CD4-positive, alpha-beta T cell treated with Interleukin-15 for 4 hours (primary cell): ENCODE results near the gene ANAPC13.

ENCODE experiments used
- DNase-seq: peaks from one replicate; pipeline ENCODE4 v3.0.0-alpha.2; 2020; ENCODE audit warnings: low spot score

The ANAPC13 gene

GRCh38 chr3:134485718-134486576 lies at the start of gene ANAPC13, which contains the start of gene CEP63:
TSS of gene ANAPC13 (minus strand) at chr3:134485985. CDS start at chr3:134482904, 3,081 bp downstream.
TSS of gene CEP63 (plus strand) at chr3:134486057. CDS start at chr3:134495321, 9,264 bp downstream.
- peak; percentile 97 for DNase-seq

- DNase-seq, result no peak
These were observed 49.6 kb upstream of the ANAPC13 start for GRCh38 chr3:134535186-134535970.

- DNase-seq, result no peak
These were observed 47.7 kb upstream of the ANAPC13 start for GRCh38 chr3:134533493-134533892.

- no peak for DNase-seq
These were observed 41.9 kb upstream of the ANAPC13 start for GRCh38 chr3:134527538-134528186.

GRCh38 chr3:134527037-134527436 lies 41.3 kb upstream of the ANAPC13 start:
- DNase-seq, result no peak

GRCh38 chr3:134526319-134526718 lies 40.5 kb upstream of the ANAPC13 start:
- no peak for DNase-seq

GRCh38 chr3:134525293-134525692 lies 39.5 kb upstream of the ANAPC13 start:
- no peak for DNase-seq

- no peak for DNase-seq
These were observed 36.8 kb upstream of the ANAPC13 start for GRCh38 chr3:134522541-134522940.

- no peak for DNase-seq
These were observed 32.0 kb upstream of the ANAPC13 start for GRCh38 chr3:134517791-134518190.

GRCh38 chr3:134516905-134517304 lies 31.1 kb upstream of the ANAPC13 start:
- DNase-seq, result no peak

- no peak for DNase-seq
These were observed 25.7 kb upstream of the ANAPC13 start for GRCh38 chr3:134511500-134511899.

- DNase-seq, result no peak
These were observed 19.7 kb upstream of the ANAPC13 start for GRCh38 chr3:134505485-134505884.

GRCh38 chr3:134504132-134504531 lies 18.3 kb upstream of the ANAPC13 start:
- no peak for DNase-seq

GRCh38 chr3:134503266-134503665 lies 17.5 kb upstream of the ANAPC13 start:
- DNase-seq, result no peak

- no peak for DNase-seq
These were observed 10.8 kb upstream of the ANAPC13 start for GRCh38 chr3:134496471-134497071.

GRCh38 chr3:134495980-134496379 lies 10.2 kb upstream of the ANAPC13 start:
- no peak for DNase-seq

GRCh38 chr3:134494495-134494894 lies 8.7 kb upstream of the ANAPC13 start:
- DNase-seq, result no peak

- peak; percentile 4 for DNase-seq
These were observed 1.6 kb upstream of the ANAPC13 start for GRCh38 chr3:134487406-134487805.

- DNase-seq, result peak; percentile 12
These were observed 824 bp upstream of the ANAPC13 start for GRCh38 chr3:134486577-134487041.

- DNase-seq, result peak; percentile 95
These were observed 589 bp downstream of the ANAPC13 start for GRCh38 chr3:134485075-134485717.

- DNase-seq, result no peak
These were observed 2.4 kb downstream of the ANAPC13 start for GRCh38 chr3:134483195-134483900.
